ENCODE data around the gene TAS2R31.

TAS2R31 gene

GRCh38 chr12:11007608-11008007, 23.6 kb downstream of the TAS2R31 start:
- Histone ChIP-seq H3K4me1 (ENCODE audit: control insufficient read depth in 1 of 2, insufficient read depth in 2 of 2, low read length in 2 of 2) (no peaks in the 10 kb centered on the region), H3K4me3 (ENCODE audit: low read depth in 1 of 2, low read length in 2 of 2) (no peak overlapping the region), H3K9me3 (ENCODE audit: control insufficient read depth in 1 of 2, low read length in 2 of 2) (no peaks in the 10 kb centered on the region), H3K36me3 (ENCODE audit: control insufficient read depth in 1 of 2, insufficient read depth in 2 of 2, low read length in 2 of 2) (no peaks in the 10 kb centered on the region), H3K27ac (ENCODE audit: low read length) (no peak overlapping the region), H3K27me3 (ENCODE audit: low read depth, low read length) (no peaks in the 10 kb centered on the region)

DNA sequence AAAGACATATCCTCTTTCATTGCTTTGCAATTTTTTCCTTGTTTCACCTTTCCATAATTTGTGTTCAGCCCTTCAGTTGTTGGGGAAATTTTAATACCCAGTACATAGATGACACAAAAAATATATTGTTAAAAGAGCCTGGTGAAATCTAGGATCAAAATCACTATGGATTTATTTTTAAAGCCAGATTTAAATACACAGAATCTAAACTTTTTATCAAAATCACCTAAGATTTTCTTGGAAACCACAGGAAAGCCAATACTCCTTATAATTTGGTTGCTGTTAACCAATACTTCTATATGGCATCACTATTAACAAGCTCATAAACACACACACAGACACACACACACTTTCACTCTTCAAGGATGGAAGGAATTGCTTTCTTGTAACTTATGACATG, 33.0 kb downstream of the TAS2R31 start, which contains the start of gene TAS2R20:
Gene TAS2R20, minus strand, starts transcription at position 101 of the 400 bp plus-strand sequence. CDS start 429 bp downstream, outside the sequence.
- Histone ChIP-seq H3K4me3 (ENCODE audit: low read depth in 1 of 2, low read length in 2 of 2) (no peak within 1 kb of the TSS), H3K4me1 (ENCODE audit: control insufficient read depth in 1 of 2, insufficient read depth in 2 of 2, low read length in 2 of 2) (no peaks in the 10 kb centered on the region), H3K36me3 (ENCODE audit: control insufficient read depth in 1 of 2, insufficient read depth in 2 of 2, low read length in 2 of 2) (peaks cover 0 to 8% of the 10 kb centered on the region in 2 donors), H3K9me3 (ENCODE audit: control insufficient read depth in 1 of 2, low read length in 2 of 2) (no peaks in the 10 kb centered on the region), H3K27ac (ENCODE audit: low read length) (no peak within 1 kb of the TSS), H3K27me3 (ENCODE audit: low read depth, low read length) (no peaks in the 10 kb centered on the region)

- Histone ChIP-seq H3K9me3 (ENCODE audit: control insufficient read depth in 1 of 2, low read length in 2 of 2) (no peaks in the 10 kb centered on the region), H3K4me3 (ENCODE audit: low read depth in 1 of 2, low read length in 2 of 2) (no peak overlapping the region), H3K27me3 (ENCODE audit: low read depth, low read length) (no peaks in the 10 kb centered on the region), H3K4me1 (ENCODE audit: control insufficient read depth in 1 of 2, insufficient read depth in 2 of 2, low read length in 2 of 2) (no peaks in the 10 kb centered on the region), H3K27ac (ENCODE audit: low read length) (no peak overlapping the region), H3K36me3 (ENCODE audit: control insufficient read depth in 1 of 2, insufficient read depth in 2 of 2, low read length in 2 of 2) (peaks cover 0 to 16% of the 10 kb centered on the region in 2 donors)
Observed at GRCh38 chr12:10994307-10994706, 36.9 kb downstream of the TAS2R31 start.

- H3K9me3 ChIP-seq (ENCODE audit: control insufficient read depth in 1 of 2, low read length in 2 of 2), result no peaks in the 10 kb centered on the region
- no peak overlapping the region for H3K4me3 ChIP-seq (ENCODE audit: low read depth in 1 of 2, low read length in 2 of 2)
- H3K36me3 ChIP-seq (ENCODE audit: control insufficient read depth in 1 of 2, insufficient read depth in 2 of 2, low read length in 2 of 2), result peaks cover 0 to 13% of the 10 kb centered on the region in 2 donors
- H3K27me3 ChIP-seq (ENCODE audit: low read depth, low read length), result no peaks in the 10 kb centered on the region
- H3K27ac ChIP-seq (ENCODE audit: low read length), result no peak overlapping the region
- H3K4me1 ChIP-seq (ENCODE audit: control insufficient read depth in 1 of 2, insufficient read depth in 2 of 2, low read length in 2 of 2), result no peaks in the 10 kb centered on the region
Observed at GRCh38 chr12:10989107-10989506, 42.1 kb downstream of the TAS2R31 start.

DNA sequence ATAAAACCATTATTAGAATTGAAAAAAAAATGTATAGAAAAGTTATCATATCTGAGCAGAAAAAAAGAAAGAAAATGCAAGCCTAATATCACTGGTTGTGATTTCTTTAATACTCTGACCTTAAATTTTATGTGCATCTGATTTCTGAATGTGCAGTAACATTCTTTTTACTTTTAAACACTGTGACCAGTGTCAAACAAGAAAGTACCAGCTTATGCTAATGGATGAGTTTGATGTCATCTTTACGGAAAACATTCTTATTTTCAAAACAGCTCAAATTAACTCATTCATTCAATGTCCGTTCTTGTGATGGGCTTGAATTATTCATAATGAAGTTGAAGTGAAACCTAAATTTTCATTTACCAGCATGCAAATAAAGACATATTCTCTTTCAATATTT, 44.4 kb downstream of the TAS2R31 start, which contains the start of gene TAS2R50:
Gene TAS2R50, minus strand, starts transcription at position 101 of the 400 bp plus-strand sequence. Its CDS starts 52 bp downstream, at position 49.
- Histone ChIP-seq H3K9me3 (ENCODE audit: control insufficient read depth in 1 of 2, low read length in 2 of 2) (no peaks in the 10 kb centered on the region), H3K4me1 (ENCODE audit: control insufficient read depth in 1 of 2, insufficient read depth in 2 of 2, low read length in 2 of 2) (no peaks in the 10 kb centered on the region), H3K4me3 (ENCODE audit: low read depth in 1 of 2, low read length in 2 of 2) (no peak within 1 kb of the TSS), H3K27ac (ENCODE audit: low read length) (no peak within 1 kb of the TSS), H3K27me3 (ENCODE audit: low read depth, low read length) (no peaks in the 10 kb centered on the region), H3K36me3 (ENCODE audit: control insufficient read depth in 1 of 2, insufficient read depth in 2 of 2, low read length in 2 of 2) (no peaks in the 10 kb centered on the region)

- Histone ChIP-seq H3K27ac (ENCODE audit: low read length) (no peak overlapping the region), H3K36me3 (ENCODE audit: control insufficient read depth in 1 of 2, insufficient read depth in 2 of 2, low read length in 2 of 2) (no peaks in the 10 kb centered on the region), H3K4me1 (ENCODE audit: control insufficient read depth in 1 of 2, insufficient read depth in 2 of 2, low read length in 2 of 2) (no peaks in the 10 kb centered on the region), H3K4me3 (ENCODE audit: low read depth in 1 of 2, low read length in 2 of 2) (no peak overlapping the region), H3K27me3 (ENCODE audit: low read depth, low read length) (no peaks in the 10 kb centered on the region), H3K9me3 (ENCODE audit: control insufficient read depth in 1 of 2, low read length in 2 of 2) (no peaks in the 10 kb centered on the region)
Observed at GRCh38 chr12:10982244-10982643, 49.0 kb downstream of the TAS2R31 start.
